HG03342 (cell line): ENCODE data around the gene SPTB.

Source experiments
- ATAC-seq: cut with Tn5 transposase; IDR thresholded peaks from one replicate; pipeline ENCODE4 v1.9.1; 2021; ENCODE audit warnings: mild to moderate bottlenecking, moderate library complexity; ENCODE audit not compliant: unreplicated experiment

The SPTB gene

DNA sequence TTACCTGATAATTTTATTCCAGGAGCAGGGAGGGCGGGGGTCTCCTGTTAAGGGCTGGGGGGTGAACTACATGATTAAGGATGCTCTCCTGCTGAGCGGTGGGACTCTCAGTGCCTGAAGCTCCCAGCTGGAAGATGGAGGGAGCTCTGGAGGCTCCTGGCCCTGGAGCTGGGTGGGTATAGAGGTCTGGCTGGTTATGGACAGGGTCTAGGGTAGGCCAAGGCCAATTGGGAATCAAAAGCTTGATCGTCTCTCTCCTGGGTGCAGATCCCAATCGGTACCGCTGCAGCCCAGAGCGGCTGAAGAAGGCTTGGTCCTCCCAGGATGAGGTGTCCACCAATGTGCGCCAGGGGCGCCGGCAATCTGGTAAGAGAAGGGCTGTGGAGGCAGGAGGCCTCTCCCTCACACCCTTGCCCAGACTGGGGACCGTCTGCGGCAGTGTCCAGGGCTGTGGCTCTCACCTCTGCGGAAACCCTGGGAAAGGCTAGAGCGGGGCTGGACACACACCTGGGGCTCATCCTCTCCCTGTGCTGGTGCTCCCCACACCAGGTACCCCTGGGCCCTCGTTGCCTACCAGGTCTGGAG lies 147.1 kb downstream of the SPTB start:
- no peak for ATAC-seq

DNA sequence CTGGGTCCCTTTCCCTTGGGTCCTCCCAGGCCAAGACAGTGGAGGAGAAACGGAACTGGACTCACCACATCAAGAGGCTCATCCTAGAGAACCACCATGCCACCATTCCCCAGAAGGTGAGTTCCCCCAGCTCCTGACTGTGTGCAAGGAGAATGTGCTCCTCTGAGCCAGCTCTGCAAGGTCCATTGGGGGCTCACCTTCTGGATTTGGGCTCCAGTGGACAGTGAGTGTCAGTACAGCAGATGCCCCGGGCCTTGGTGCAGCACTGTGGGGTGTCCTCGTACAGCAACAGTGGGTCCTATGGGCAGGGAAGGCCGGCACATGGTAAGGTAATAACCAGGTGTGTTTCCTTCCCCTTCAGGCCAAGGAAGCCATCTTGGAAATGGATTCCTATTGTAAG lies 147.6 kb downstream of the SPTB start:
- ATAC-seq: no peak

DNA sequence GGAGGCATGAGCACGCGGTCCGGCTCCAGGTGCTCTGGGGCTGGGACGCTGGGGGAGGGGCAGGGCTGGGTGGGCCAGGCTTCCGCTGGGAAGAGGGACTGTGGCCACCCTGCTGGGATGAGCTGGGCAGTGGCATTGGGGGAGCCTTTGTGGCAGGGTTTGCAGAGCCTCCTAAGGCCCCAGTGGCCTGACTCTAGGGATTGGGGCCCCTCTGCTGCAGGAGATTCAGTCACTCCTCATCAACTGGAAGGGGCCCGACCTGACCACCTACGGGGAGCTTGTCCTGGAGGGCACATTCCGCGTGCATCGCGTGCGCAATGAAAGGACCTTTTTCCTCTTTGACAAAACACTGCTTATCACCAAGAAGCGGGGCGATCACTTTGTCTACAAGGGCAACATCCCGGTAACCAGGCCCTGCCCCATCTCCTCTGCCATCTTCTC lies 148.5 kb downstream of the SPTB start:
- ATAC-seq: no peak

DNA sequence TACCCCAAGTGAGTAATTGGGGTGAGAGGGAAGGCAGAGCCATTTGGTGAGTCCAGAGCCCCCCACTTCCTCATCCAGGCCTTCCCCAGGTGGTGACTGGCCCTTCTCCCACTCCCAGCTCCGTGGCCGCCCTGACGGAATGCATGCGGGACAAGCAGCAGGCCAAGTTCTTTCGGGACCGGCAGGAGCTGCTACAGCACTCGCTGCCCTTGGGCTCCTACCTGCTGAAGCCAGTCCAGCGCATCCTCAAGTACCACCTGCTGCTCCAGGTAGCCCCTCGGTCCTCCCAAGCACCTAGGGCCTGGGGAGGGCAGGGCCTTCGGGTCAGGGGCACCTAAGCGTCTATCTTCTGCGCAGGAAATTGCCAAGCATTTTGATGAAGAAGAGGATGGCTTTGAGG lies 149.0 kb downstream of the SPTB start:
- ATAC-seq: no peak

DNA sequence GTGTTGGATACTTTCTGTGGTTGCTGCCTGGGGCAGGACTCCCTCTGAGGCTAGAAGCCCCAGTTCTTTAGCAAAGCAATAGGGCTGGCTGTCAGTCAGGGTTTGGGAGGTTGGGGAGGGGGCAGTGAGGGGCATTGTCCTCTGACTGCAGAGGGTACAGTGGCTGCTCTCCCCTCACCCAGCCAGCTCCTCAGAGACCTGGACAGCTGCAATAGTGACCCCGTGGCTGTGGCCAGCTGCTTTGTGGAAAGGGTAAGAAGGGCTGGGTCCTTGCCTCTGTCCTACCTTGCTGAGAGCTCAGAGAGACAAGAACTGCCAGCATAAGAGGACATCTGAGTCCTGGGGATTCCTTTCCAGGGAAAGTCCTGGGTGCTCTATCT lies 149.7 kb downstream of the SPTB start:
- ATAC-seq: no peak

DNA sequence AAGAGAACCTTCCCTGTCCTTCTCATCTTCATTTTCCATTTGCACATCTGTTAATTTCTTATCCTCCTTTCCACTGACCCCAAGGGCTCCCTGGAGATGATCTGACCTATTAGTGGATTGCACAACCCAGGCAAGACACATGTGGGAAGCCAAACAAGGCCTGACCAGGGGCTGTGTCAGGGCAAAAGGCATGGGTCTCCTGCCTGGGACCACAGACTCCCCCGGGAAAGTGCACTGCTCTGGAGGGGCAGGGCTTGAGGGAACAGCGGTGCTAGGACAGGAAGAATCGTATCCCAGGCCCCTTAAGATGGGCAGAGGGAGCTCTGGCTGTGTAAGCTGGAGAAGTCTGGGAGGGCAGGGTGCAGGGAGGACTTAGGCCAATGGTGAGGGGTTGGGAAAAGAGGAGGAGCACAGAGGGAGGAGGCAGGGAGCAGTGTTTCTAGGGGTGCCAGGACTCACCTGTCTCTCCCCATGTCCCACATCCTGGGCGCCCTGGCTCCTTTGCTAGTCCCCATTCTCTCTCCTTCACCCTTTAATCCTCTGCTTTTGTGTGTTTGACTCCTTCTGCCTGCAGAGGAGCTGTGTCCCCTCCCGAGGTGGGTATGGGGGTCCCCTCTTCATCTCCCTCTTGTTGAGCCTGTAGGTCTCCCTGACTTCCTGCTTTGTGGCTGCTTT lies 150.2 kb downstream of the SPTB start:
- ATAC-seq: no peak

DNA sequence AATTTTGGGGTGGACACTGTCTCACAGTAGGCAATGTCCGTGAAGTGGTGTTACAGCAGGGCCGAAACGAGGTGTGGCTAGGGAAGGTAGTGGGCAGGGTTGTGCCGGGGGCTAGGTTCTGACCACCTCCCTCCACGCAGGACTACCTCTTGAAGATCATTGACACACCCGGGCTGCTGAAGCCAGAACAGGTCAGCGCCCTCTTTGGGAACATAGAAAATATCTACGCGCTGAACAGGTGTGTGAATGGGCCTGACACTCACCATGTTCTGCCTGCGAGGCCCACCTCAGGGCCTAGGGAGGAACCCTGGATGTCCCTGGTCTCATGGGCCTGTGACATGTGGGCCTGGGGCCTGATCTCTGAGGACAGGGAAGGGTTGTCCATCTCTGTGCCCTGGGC lies 150.9 kb downstream of the SPTB start:
- no peak for ATAC-seq

DNA sequence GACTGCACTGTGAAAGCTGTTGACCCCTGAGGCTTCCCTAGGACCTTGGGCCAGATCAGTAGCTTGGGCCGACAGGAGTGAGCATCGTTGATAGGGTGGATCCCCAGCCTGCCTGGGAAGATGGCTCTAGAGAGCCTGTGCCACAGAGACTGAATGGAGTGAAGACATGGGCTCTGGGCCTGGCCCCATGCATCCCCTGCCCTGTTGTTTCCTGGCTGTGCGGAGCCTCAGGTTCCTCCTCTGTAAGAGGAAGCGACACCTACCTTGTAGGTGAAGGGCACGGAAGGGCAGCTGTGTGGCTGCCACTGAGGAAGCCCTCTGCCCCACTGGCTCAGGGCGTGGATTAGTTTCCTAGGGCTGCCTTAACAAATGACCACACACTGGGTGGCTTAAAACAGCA lies 151.6 kb downstream of the SPTB start:
- ATAC-seq: no peak

DNA sequence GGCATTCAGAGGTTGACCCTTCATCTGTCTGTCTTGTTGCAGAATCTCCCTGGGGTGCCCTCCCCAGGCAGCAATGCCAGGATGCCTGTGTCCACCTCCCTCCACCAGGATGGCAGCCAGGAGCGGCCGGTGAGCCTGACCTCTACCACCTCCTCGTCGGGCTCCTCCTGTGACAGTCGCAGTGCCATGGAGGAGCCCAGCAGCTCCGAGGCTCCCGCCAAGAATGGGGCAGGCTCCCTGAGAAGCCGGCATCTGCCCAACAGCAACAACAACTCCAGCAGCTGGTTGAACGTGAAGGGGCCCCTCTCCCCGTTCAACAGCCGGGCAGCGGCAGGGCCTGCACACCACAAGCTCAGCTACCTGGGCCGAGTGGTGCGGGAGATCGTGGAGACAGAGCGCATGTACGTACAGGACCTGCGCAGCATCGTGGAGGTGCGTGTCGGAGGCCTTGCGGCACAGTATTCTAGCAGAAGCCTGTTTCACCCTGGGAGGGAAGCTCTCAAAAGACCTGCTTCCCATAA lies 152.1 kb downstream of the SPTB start:
- no peak for ATAC-seq

DNA sequence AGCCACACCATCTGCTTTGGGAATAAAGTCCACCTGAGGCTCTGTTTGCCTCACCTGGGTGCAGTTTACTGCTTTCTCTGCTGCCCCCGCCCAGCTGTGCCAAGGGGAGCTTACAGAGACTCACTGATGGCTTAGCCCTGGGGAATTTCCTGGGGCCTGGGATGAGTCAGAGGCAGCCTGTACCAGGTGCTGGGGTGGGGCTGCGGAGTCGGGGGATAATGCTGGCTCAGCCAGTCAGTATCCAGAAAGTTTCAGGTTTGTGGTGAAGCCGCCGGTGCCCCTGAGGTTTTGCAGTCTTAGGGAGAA lies 153.2 kb downstream of the SPTB start:
- no peak for ATAC-seq

DNA sequence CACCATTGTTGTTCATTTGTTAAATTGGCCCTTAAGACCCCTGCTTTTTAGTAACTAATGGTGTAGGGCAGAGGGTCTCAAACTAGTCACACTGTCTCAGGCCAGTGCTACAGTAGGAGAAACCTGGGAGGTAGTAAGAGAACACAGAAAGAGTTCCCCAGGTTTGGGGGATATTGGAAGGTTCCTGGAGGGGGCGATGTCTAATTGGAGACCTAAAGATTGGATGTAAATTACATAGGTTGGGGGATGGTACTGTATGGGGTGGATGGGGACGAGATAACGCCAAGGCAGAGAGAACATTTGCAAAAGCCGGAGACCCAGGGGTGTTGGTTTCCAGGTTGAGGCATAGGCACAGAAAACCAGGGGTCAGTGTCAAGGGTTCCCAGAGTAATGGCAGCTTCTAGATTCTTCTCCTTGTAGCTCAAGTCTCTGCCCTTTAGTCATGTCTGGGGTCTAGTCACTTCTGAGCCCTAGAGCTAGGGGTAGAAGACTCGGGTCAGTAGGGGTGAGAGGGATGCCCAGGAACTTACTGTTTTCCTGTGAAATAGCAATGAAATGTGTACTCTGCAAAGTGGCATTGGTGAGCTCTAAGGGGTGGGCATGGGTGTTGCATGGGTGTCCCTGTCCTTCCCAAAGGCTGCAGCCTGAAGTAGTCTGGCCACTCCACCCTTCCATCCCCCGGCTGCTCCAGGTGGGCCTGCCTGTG lies 153.7 kb downstream of the SPTB start:
- no peak for ATAC-seq

DNA sequence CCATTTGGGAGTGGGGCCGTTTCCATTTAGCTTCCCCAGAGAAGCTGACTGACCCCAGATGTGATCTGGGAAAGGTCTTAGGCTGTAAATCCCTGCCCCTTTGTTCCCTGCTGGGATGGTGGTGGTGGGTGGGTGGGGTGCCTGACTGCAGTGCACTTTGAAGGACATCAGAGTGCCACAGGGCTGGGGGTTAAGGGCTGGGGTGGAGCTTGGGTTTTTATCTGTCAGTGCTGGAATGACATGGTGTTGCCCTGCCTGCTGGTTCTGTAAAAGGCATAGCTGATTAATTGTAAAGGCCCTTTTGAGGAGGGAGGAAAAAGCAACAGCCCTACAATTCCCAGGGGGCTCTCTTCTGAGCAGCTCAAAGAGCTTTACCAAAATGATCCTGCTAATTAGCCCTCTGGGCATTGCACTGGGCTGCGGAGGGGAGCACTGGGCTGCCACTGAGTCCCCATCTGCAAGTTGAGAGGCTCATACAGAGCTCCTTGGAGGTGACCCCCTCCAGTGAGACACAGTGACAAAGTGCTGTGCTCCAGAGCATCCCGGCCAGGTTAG lies 154.4 kb downstream of the SPTB start:
- no peak for ATAC-seq

DNA sequence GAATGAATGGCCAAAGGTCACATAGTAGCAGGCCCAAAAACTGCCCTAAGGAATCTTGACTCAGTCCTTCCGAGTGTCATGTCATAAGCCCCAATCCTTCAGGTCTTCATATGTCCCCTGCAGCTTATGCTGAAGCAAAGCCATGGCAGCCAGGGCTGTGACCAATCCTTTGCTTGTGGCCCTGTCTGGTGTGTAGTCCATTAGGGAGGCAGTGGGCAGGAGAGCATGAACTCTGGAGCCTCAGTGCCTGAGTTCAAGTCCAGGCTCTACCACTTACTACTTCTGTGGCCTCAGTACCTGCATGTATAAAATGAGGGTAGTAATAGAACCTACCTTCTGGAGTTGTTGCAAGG lies 155.2 kb downstream of the SPTB start:
- no peak for ATAC-seq

DNA sequence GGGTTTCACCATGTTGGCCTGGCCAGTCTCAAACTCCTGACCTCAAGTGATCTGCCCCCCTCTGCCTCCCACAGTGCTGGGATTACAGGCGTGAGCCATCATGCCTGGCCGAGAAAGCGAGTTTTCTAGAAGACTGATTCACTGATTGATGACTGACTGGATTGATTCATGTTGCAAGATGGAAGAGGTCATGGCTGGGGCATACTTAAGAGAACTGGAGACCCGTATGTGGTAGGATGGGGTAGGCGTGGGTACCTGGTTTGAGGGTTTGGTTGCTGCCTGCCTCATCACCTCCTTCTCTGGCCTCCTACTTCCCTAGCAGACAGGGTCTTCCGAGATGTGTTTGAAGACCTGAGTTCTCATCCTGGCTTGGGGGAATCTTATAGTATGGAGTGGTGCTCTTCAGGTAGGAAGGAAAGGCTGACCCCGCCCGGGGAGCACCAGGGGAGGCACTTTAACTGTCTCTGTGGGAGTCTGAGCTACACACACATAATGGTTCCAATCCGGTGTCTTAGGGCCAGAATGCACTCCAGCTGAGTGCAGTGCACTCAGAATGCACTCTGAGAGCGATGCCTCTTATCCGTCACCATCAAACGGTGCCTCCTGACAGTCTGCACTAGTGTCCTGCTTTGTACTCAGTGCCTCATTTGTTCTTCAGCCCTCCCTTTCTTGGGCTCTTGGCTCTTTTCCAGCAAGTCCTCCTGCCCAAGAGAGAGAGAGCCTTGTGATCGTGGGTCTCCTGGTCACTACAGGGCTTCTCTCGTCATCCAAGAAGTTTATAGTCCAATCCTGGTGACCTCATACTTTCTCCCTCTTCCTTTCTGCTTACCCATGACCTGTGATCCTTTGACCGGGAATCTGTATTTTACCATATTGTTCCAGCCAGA lies 155.8 kb downstream of the SPTB start:
- no peak for ATAC-seq

DNA sequence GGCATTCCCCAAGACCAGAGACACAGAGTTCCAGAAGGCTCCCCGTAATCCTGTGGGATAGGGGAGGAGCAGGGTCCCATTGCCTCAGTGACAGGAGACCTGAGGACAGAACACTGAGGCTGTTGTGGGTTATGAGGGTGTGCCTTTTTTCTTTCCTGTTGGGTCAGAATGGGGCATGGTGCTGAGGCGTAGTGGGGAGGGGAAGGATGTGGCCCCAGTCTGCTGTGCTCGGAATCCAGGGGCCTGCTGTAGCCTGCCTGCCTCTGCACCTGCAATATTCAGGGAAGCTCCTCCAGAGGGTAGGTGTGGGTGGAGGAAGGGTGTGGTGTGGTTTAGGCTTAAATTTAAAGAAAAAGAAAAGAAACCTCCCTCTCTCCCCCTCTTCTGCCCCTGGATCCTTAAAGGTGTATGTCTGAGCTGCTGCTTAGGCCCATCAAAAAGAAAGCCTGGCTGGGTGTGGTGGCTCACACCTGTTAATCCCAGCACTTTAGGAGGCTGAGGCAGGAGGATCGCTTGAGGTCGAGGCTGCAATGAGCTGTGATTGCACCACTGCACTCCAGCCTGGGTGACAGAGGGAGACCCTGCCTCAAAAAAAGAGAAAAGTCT lies 156.8 kb downstream of the SPTB start:
- ATAC-seq: no peak

DNA sequence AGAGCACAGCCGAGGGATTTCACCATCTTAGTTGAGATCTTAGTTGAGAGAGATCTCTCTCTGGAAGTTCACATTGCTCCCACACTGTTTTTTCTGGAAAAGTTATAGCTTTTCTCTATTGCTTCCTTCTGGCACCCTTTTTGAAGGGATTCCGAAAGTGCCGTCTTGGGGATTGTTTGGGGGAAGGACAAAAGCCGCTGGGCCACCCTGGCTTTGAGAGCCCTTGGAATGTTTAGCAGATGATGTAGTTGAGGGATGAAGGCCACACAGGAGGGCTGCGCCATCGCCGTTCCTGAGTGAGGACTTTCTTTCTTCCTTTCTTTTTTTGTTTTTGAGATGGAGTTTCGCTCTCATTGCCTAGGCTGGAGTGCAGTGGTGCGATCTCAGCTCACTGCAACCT lies 157.8 kb downstream of the SPTB start:
- no peak for ATAC-seq

DNA sequence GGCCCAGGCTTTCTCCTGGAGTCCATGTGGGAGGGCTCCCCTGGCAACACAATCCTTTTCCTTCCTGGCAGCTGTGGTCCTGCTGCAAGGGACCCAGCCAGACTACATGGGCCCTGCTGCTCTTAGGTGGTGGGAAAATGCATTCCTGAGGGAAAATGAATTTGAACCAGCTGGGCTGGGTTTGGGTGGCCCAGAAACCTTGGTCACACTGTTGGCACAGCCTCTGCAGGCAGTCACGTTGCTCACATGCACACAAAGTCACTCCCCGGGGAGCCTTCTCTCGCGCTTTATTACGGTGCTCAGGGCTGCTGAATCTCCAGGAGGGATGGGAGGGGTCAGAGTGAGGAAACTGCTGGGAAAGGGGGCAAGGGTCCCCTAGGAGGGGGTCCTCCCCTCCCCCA lies 158.3 kb downstream of the SPTB start:
- no peak for ATAC-seq

DNA sequence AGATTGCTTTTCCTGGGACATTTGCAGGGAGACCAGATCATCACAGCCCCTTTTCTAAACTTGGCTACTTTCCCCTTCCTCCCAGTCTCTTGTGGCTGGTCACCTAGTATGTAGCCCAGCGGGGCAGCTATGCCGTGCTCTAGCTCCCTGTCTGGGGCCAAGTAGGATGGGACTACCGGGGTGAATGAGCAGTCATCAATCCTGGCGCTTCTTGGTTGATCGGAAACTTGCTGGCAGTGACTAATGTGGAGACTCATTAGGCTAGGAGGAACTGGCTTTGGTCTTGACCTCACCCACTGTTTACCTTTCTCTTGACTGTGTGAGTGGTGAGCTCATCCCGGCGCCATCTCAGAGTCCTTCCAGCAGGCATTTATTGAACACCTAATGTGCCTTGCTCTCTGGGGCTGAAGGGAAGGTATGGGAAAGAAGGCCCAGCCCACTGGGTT lies 159.6 kb downstream of the SPTB start:
- ATAC-seq: no peak

DNA sequence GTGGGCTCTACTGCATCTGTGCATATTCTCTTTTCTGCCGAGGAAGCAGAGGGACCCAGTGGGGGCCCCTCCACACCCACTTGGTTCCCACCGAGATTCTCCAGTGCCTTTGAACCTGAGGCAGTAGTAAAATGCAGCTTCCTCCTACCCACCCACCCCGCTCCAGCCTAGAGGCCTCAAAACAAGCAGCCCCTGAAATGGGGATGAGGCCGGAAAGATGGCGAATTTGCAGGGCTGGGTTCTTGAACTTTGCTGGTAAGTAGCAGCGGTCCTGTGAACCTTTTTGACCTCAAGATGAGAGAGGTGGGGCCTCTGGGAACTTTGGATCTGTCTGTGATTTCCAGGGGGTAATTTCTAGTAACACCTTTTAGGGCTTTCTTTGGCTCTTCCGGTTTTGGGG lies 160.1 kb downstream of the SPTB start:
- ATAC-seq: no peak

DNA sequence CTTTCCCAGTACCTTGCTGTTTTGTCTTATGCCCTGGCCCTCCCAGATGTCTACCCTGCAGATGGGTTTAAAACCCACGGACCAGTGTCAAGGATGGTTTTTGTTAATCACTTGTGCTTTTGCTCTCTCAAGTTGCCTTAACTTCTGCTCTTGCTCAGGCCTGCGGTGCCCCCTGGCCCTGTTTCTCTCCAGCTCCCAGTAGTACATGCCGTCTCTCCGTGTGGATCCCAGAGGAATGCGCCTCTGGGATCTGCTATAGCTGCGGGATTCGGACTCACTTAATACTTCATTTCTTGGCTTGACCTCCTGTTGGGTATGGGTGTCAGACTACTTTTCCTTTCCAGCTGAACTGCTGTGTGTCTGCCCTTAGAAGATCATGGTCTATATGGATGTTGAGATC lies 160.9 kb downstream of the SPTB start:
- ATAC-seq: no peak

DNA sequence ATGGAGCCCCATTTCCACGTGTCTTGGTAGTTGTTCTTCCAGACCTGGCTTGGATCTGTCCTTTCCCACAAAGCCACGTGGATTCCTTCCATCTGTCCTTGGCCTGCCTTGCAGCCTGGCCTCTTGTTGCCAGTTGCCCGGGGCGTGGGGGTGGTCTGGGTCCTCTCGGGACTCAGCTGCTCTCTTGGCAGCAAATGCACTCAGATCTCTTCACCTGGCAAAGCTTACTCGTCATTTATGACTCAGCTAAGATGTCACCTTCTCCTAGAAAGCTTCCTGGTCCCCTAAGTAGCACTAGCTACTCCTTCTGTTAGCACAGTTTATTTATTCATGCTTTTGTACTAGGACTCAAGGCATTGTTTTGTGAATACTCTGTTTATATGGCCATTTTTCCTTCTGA lies 161.8 kb downstream of the SPTB start:
- no peak for ATAC-seq
